Endothelial cell (in vitro differentiated cells): ENCODE data around the gene MRGPRX4. TPM values are rescaled to one million over a fixed set of nuclear protein-coding genes. Genes with fewer than 3 reads are reported as not detected.
A peak's percentile ranks its signal among the peaks of the same experiment; 100 is the strongest.
"Not testable (repeated sequence)": the region's sequence is repeated elsewhere in the genome, so short reads cannot be mapped to it uniquely, and the experiment has no call there.

Experiments used
- DNase-seq: peaks from one replicate; pipeline ENCODE4 v3.0.0; 2021; ENCODE audit warnings: low spot score
- H3K27ac Mint-ChIP-seq: one replicate; pipeline ENCODE4 v1.8.0; 2021; ENCODE audit warnings: mixed read lengths, inconsistent platforms; ENCODE audit not compliant: unreplicated experiment
- H3K27me3 Mint-ChIP-seq: one replicate; pipeline ENCODE4 v1.8.0; 2021; ENCODE audit warnings: mild to moderate bottlenecking, moderate library complexity, mixed read lengths, inconsistent platforms; ENCODE audit not compliant: unreplicated experiment
- H3K36me3 Mint-ChIP-seq: one replicate; pipeline ENCODE4 v1.8.0; 2021; ENCODE audit warnings: mild to moderate bottlenecking, low read depth, mixed read lengths, inconsistent platforms; ENCODE audit not compliant: unreplicated experiment
- H3K4me1 Mint-ChIP-seq: one replicate; pipeline ENCODE4 v1.8.0; 2021; ENCODE audit warnings: mild to moderate bottlenecking, mixed read lengths, inconsistent platforms; ENCODE audit not compliant: unreplicated experiment
- H3K4me3 Mint-ChIP-seq: one replicate; pipeline ENCODE4 v1.8.0; 2021; ENCODE audit warnings: mild to moderate bottlenecking, mixed read lengths, inconsistent platforms; ENCODE audit not compliant: unreplicated experiment
- H3K9me3 Mint-ChIP-seq: one replicate; pipeline ENCODE4 v1.8.0; 2021; ENCODE audit warnings: mixed read lengths, inconsistent platforms; ENCODE audit not compliant: unreplicated experiment
- long read RNA-seq: library from polyadenylated mRNA; unstranded; transcript quantifications from one replicate; pipeline ENCODE4 v2.0.0, GENCODE V29; 2020; ENCODE audit not compliant: unreplicated experiment
- total RNA-seq: library from RNA; stranded (reverse); fragmentation: NEBNext Ultra II Directional; extraction: Animal tissue kit (Norgen Biotek cat#: 25700); gene quantifications from one replicate; pipeline ENCODE4 v1.2.1, GENCODE V29; 2021; ENCODE audit not compliant: unreplicated experiment
- TF ChIP-seq, protein P1 (sequence below): fragments of 200-600 bp; sonication (generic); IDR thresholded peaks from one replicate; pipeline ENCODE4 v1.5.0; 2021; ENCODE audit warnings: antibody characterized with exemption; ENCODE audit not compliant: unreplicated experiment

The MRGPRX4 gene
- total RNA-seq, result not detected
- long read RNA-seq, result 0 reads

DNA sequence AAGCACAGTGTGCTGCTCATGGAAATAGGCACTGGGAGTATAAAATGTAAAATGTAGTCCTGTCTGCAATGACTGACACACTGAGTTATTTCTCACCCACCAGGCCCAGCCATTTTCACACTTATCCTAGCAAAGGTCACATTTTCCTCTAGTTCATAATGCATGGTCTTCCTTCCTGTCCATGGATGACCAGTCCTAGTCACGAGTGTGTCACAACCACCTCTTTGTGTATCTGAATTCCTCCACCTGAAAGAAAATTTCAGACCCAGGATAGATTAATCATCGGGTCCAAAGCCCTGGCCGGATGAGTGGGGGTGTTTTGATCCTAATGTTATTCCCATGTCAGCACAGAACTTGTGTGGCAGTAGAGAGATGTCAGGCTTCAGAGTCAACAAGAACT, at the start of gene MRGPRX4:
MRGPRX4 (plus strand) TSS at position 172 of the 400 bp plus-strand sequence. CDS start 420 bp downstream, outside the sequence.
- DNase-seq, result no peak
- H3K36me3 Mint-ChIP-seq, result no peaks in the 10 kb centered on the region
- H3K27ac Mint-ChIP-seq, result no peak within 1 kb of the TSS
- peaks cover 3% of the 10 kb centered on the region for H3K4me1 Mint-ChIP-seq
- no peaks in the 10 kb centered on the region for H3K9me3 Mint-ChIP-seq
- H3K27me3 Mint-ChIP-seq, result peaks cover 1% of the 10 kb centered on the region
- TF ChIP-seq, protein P1, sequence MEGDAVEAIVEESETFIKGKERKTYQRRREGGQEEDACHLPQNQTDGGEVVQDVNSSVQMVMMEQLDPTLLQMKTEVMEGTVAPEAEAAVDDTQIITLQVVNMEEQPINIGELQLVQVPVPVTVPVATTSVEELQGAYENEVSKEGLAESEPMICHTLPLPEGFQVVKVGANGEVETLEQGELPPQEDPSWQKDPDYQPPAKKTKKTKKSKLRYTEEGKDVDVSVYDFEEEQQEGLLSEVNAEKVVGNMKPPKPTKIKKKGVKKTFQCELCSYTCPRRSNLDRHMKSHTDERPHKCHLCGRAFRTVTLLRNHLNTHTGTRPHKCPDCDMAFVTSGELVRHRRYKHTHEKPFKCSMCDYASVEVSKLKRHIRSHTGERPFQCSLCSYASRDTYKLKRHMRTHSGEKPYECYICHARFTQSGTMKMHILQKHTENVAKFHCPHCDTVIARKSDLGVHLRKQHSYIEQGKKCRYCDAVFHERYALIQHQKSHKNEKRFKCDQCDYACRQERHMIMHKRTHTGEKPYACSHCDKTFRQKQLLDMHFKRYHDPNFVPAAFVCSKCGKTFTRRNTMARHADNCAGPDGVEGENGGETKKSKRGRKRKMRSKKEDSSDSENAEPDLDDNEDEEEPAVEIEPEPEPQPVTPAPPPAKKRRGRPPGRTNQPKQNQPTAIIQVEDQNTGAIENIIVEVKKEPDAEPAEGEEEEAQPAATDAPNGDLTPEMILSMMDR, result no peak
- no peak within 1 kb of the TSS for H3K4me3 Mint-ChIP-seq

DNA sequence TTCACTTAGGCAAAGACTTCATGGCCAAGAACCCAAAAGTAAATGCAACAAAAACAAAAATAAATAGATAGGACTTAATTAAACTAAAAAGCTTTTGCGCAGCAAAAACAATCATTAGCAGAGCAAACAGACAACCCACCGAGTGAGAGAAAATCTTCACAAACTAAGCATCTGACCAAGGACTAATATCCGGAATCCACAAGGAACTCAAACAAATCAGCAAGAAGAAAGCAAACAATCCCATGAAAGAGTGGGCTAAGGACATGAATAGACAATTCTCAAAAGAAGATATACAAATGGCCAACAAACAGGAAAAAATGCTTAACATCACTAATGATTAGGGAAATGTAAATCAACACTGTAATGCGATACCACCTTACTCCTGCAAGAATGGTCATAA, 41.5 kb upstream of the MRGPRX4 start:
- H3K36me3 Mint-ChIP-seq, H3K4me1 Mint-ChIP-seq, H3K9me3 Mint-ChIP-seq: not testable (repeated sequence)

DNA sequence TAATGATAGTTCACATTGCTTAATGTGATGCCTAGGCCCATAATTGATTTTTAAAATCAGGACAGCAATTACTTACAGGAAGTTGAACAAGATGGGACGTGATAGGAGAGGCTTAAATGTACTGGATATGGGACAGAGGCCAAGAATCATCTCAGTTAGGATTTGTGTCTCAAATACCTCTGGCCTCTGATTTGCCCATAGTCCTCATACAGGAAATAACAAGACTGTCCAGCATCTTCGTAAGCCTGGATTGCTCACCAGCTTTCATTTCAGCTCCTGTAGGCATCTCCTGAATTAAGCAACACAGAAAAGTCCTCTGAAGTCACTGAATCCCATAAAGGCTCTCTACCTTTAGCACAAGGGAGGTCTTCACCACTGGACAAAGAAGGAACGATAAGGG, 40.3 kb upstream of the MRGPRX4 start, which contains the start of gene MRGPRX3:
MRGPRX3 (plus strand) TSS at position 231 of the 400 bp plus-strand sequence. CDS start 4,632 bp downstream, outside the sequence.
- H3K9me3 Mint-ChIP-seq, result no peaks in the 10 kb centered on the region

More for the DNA sequence above, 41.5 kb upstream of the MRGPRX4 start:
- not testable (repeated sequence) for H3K27me3 Mint-ChIP-seq, H3K4me3 Mint-ChIP-seq, H3K27ac Mint-ChIP-seq, DNase-seq

DNA sequence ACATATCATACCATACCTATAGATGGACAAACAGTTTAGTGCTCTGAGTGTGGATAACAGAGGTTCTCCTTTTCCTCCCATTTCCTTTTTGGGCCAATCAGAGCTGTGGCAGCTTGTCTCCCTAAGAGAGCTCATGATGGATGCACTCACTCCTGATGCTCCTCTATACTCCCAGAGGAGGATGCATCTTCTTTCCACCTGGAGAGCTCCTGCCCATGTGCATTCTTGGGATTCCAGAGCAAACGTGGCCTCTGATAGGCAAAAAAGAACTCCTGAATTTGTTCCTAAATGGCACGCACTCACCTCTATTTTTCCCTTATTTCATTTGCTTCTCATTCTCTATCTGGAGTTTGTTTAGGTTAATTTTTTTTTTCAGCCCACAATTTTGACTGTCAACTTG, 37.3 kb upstream of the MRGPRX4 start:
- no peak overlapping the region for H3K4me3 Mint-ChIP-seq
- peaks cover 4% of the 10 kb centered on the region for H3K27me3 Mint-ChIP-seq
- peaks cover 10% of the 10 kb centered on the region for H3K4me1 Mint-ChIP-seq

More for the DNA sequence above, 40.3 kb upstream of the MRGPRX4 start, which contains the start of gene MRGPRX3:
- Mint-ChIP-seq H3K4me3 (no peak within 1 kb of the TSS), H3K4me1 (peaks cover under 1% of the 10 kb centered on the region), H3K27me3 (peaks cover 4% of the 10 kb centered on the region), H3K27ac (no peak within 1 kb of the TSS), H3K36me3 (peaks cover under 1% of the 10 kb centered on the region)
- TF ChIP-seq, protein P1, result no peak
- no peak for DNase-seq

DNA sequence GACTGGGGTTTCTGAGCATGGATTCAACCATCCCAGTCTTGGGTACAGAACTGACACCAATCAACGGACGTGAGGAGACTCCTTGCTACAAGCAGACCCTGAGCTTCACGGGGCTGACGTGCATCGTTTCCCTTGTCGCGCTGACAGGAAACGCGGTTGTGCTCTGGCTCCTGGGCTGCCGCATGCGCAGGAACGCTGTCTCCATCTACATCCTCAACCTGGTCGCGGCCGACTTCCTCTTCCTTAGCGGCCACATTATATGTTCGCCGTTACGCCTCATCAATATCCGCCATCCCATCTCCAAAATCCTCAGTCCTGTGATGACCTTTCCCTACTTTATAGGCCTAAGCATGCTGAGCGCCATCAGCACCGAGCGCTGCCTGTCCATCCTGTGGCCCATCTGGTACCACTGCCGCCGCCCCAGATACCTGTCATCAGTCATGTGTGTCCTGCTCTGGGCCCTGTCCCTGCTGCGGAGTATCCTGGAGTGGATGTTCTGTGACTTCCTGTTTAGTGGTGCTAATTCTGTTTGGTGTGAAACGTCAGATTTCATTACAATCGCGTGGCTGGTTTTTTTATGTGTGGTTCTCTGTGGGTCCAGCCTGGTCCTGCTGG, 35.3 kb upstream of the MRGPRX4 start:
- no peak for DNase-seq
- TF ChIP-seq, protein P1, result no peak
- peaks cover 10% of the 10 kb centered on the region for H3K4me1 Mint-ChIP-seq
- H3K4me3 Mint-ChIP-seq, result no peak overlapping the region
- peak overlapping the region; percentile 42 for H3K27ac Mint-ChIP-seq
- H3K9me3 Mint-ChIP-seq, result no peaks in the 10 kb centered on the region
- peaks cover 7% of the 10 kb centered on the region for H3K36me3 Mint-ChIP-seq
- peaks cover 3% of the 10 kb centered on the region for H3K27me3 Mint-ChIP-seq

More for the DNA sequence above, 37.3 kb upstream of the MRGPRX4 start:
- no peak for DNase-seq
- TF ChIP-seq, protein P1, result no peak
- H3K36me3 Mint-ChIP-seq, result peaks cover 7% of the 10 kb centered on the region
- H3K27ac Mint-ChIP-seq, result no peak overlapping the region
- no peaks in the 10 kb centered on the region for H3K9me3 Mint-ChIP-seq
